Raji (cell line): ENCODE results near the gene SORCS2.

ENCODE experiments used
- POLR2A ChIP-seq: IDR thresholded peaks from 2 replicates; pipeline ENCODE4 v1.6.1; 2011; ENCODE audit warnings: low read depth, low read length, control low read depth; ENCODE audit not compliant: insufficient read depth

The SORCS2 gene

DNA sequence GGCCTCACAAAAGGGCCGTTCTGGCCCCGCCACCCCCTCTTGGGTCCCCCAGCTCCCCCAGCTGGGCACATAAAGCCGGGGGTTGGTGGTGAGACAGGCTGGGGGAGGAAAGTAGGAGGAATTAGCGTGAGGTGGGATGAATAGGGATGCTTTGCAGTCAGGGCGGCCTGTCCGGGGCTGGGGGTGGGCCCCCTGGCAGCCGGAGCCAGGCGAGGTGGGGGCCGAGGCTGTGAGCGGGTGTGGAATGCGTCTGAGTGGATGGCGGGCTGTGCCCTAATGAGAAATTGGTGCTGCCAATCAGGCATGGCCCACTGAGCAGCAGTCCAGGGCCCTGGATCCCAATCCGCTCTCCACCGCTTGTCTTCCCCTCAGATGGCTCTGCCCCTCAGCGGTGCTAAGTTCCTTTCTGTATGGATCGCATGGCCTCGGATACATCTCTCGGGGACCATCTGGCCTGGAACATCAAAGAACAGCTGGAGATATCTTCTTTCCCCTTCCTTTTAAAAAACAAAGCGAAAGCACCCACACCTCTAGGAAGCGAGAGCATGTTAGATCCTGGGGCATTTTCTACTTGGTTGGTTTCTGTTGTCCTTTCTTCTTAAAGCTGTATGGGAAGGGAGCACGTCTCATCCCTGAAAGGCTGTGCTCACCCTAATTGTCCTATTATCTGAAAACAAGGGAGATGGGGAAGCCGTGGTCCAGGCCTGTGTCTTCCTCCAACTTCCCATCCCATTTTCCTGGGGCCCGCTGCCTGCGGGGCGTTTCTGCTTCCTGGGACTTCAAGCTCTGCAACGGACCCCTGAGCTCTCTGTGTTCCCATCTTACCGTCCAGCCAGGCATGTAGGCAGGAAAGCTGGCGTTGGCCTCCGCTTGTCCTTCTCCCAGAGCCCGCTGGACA lies 106.9 kb downstream of the SORCS2 start:
- no peak for TF ChIP-seq POLR2A

DNA sequence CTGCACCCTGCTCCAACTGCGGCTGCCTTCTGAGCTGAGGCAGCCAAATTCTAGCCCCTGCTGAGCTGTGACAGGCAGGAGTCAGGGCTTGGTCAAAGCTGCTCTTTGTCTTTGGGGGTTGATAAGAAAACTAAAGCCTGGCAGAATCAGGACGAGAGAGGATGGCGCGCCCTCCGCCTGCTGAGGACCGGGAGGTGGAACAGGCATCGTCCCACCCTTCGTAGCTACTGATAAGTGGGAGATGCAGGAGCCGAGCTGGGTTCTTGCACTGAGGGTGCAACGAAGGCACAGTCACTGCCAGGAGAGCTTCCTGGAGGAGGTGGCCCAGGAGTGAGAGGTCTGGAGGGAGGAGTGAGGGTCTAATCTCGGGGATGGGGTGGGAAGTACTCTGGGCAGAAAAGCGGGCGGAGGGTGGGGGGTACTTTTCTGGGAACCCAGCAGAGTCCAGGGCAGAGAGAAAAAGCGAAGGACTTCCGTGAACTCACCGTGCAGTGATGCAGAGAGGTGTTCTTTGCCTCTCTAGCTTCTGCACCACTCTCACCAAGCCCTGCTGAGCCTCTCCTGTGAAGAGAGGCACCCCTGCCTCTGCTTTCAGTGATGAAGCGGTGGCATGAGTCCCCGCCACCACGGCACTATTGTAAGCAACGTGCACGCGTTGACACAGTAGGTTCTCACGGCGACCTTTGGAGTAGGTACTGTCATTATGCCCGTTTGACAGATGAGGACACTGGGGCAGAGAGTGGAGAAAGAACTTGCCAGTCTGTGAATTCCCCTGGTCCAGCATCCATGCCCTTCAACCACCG lies 107.8 kb downstream of the SORCS2 start:
- TF ChIP-seq POLR2A: no peak

- no peak for TF ChIP-seq POLR2A
These were observed 108.4 kb downstream of the SORCS2 start for GRCh38 chr4:7300711-7301095.

- TF ChIP-seq POLR2A: no peak
These were observed 108.9 kb downstream of the SORCS2 start for GRCh38 chr4:7301126-7301785.

- no peak for TF ChIP-seq POLR2A
These were observed 109.7 kb downstream of the SORCS2 start for GRCh38 chr4:7301846-7302630.

DNA sequence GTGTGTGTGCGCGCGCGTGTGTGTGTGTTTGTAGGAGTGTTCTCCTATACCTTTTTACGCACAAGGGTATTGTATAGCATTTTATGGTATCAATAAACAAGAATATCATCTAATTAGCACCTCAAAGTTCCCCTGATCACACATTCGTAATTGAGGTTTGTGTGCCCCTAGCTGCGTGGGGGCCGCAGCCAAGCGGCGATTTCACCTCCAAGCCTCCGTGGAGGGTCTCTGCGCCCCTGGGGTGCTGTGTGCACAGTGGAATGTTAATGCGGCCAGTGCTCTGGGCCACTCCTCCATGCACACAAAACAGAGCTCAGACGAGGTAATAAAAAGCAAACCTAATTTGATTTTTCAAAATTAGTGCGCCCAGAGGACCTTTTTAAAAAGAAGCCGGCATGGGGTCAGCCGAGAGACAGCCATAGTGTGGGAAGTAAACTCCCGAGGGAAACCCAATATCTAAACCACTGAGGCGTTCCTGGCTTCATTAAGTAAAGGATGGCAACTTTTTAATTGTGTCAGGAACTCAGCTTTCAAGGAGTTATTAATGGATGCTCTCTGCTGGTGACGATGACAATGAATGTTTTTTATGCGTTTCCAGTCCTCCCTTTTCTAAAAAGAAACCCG lies 110.6 kb downstream of the SORCS2 start:
- no peak for TF ChIP-seq POLR2A

DNA sequence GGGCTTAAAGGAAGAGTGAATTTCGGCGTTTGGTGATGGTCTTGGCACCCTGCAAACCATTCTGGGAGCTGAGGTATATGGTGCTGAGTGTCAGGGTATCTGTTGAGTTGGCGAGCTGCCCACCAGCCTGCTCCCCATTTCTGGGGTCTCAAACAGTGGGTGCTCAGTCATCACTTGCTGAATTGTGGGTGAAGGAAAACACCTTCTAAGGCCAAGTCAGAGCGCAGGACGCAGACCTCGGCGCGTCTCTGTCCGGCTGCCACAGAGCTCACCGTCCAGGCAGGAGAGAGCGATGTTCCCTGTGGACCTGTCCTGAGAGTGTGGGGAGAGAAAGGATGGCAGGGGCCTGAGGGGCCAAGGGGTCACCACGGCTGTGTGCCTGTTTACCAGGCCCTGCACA lies 111.2 kb downstream of the SORCS2 start:
- no peak for TF ChIP-seq POLR2A

- TF ChIP-seq POLR2A: no peak
These were observed 112.1 kb downstream of the SORCS2 start for GRCh38 chr4:7304436-7304835.

- TF ChIP-seq POLR2A: no peak
These were observed 114.0 kb downstream of the SORCS2 start for GRCh38 chr4:7306021-7306965.

DNA sequence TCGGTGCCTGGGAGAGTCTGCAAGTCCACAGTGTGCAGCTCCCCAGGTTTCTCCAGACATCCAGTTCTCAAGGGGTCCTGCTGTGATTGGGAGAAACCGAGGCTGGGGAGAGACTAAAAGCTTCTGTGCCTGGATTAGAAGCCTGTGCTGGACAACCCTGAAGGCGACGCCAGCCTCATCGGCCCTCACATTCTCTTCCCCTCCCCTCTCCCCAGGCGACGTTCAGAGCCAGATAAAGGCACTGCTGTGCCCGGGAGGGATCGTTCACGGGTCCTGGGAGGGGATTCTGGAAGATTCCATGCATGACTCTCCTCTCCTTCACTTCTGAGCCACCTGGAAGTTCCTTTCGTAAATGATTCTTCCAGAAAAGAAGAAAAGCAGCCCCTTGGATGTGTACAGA lies 114.6 kb downstream of the SORCS2 start:
- TF ChIP-seq POLR2A: no peak

DNA sequence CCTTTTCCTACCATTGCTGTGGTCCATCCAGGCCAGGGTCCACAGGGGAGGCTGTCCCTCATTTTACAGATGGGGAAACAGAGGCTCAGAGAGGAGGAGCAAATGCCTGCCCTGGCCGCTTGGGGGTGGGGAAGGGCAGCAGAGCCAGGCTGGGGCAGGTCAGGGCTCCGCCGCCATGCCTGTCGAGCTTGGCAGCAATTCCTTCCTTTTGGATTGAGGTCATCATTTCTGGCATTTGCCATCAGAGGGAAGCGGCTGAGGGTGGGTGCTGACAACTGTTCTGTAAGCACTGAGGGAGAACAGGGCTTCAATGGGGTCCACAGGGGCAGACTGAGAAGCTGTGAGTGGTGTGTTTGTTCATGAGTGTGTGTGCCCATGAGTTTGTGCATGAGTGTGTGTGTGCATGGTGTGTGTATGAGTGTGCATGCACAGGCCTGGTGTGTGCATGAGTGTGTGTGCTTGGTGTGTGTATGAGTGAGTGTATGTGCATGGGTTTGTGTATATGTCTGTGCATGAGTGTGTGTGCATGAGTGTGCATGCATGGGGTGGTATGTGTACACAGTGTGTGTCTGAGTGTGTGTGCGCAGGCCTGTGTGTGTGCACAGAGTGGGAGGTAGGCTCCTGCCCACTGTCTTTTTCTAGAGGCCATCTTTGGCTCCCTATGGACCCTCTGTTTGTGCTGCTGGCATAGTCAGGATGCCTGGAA lies 115.2 kb downstream of the SORCS2 start:
- no peak for TF ChIP-seq POLR2A

DNA sequence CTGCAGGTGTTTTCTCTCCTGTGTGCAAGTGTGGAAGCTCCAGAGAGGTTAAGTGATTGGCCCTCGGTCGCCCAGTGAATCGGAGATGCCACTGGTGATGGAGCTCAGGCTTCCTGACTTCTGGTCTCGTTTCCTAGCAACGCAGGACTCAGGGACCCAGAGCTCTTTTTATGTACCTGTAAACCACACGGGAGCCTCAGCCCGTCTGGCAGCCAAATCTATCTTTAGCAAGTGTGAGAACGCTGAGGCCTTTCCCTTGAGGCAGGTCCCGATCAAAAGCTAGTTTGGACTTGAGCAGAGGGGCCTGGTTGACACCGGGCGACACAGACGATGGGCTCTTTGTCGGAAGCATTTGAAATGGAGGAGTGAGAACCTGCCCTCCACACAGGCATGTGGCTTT lies 116.8 kb downstream of the SORCS2 start:
- TF ChIP-seq POLR2A: no peak
